Bronchial epithelial cell (primary cell): Measurements from ENCODE around the gene BMERB1. TPM values are rescaled to one million over a fixed set of nuclear protein-coding genes. Genes with fewer than 3 reads are reported as not detected.
"Not testable (repeated sequence)": the region's sequence is repeated elsewhere in the genome, so short reads cannot be mapped to it uniquely, and the experiment has no call there.

Experiments
- DNase-seq: peaks from one replicate; pipeline ENCODE4 v3.0.0-alpha.2; 2010; ENCODE audit warnings: low read depth
- FAIRE-seq: peaks from 2 replicates; lab custom pipeline; 2011; peaks lifted over from hg19 to GRCh38; lab: Jason Lieb, UNC
- H3K27me3 ChIP-seq: 2 replicates; pipeline ENCODE4 v1.5.1; 2011; ENCODE audit warnings: low read length; ENCODE audit not compliant: control insufficient read depth, insufficient read depth
- H3K36me3 ChIP-seq: 2 replicates; pipeline ENCODE4 v1.5.1; 2011; ENCODE audit warnings: low read length; ENCODE audit not compliant: control insufficient read depth, insufficient read depth
- H3K4me3 ChIP-seq: 2 replicates; pipeline ENCODE4 v1.5.1; 2011; ENCODE audit warnings: mild to moderate bottlenecking, low read depth, low read length, control low read depth
- total RNA-seq: library from RNA; depleted of rRNA; stranded (reverse); fragments of >200 nt; gene quantifications from 2 replicates; pipeline ENCODE4 v1.2.1, GENCODE V29; 2014
- TF ChIP-seq, protein P1 (sequence below): IDR thresholded peaks from 2 replicates; pipeline ENCODE4 v1.5.1; 2011; ENCODE audit warnings: mild to moderate bottlenecking, moderate library complexity, low read length, control low read depth, inconsistent platforms; ENCODE audit not compliant: insufficient read depth, severe bottlenecking

The BMERB1 gene
- total RNA-seq, 1 donor from 2014 or later = 8.4 TPM

DNA sequence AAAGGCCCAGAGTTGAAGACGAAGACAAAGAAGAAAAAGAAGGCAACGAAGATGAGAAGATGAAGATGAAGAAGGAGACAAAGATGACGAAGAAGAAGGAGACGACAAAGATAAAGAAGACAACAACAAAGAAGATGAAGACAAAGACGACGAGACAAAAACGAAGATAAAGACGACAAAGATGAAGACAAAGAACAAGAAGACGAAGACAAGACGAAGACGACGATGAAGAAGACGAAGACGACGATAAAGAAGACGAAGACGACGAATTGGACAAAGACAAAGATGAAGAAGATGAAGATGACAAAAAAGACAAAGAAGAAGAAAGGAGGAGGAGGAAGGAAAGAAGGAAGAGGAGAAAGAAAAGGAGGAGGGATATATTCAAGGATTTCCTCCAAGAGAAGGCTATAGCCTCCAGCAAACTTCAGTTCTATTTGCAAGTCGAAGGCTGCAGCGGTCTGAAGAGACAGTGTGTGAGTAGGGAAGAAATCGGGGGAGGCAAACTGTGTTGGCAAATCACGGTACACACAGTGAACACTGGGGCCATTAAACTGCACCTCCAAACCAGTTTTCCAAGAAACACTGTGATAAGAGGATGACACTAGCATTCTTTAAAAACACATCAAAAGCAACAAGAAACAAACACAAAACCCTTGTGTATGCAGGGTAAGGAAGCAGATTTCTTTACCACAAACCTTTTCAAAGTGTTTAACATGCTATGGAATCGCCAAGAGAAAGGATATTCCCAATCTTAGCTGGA lies 168.1 kb downstream of the BMERB1 start:
- FAIRE-seq (no peak), DNase-seq (no peak)
- Histone ChIP-seq H3K36me3 (peaks cover 36% of the 10 kb centered on the region), H3K4me3 (no peak overlapping the region), H3K27me3 (no peaks in the 10 kb centered on the region)
- TF ChIP-seq, protein P1, sequence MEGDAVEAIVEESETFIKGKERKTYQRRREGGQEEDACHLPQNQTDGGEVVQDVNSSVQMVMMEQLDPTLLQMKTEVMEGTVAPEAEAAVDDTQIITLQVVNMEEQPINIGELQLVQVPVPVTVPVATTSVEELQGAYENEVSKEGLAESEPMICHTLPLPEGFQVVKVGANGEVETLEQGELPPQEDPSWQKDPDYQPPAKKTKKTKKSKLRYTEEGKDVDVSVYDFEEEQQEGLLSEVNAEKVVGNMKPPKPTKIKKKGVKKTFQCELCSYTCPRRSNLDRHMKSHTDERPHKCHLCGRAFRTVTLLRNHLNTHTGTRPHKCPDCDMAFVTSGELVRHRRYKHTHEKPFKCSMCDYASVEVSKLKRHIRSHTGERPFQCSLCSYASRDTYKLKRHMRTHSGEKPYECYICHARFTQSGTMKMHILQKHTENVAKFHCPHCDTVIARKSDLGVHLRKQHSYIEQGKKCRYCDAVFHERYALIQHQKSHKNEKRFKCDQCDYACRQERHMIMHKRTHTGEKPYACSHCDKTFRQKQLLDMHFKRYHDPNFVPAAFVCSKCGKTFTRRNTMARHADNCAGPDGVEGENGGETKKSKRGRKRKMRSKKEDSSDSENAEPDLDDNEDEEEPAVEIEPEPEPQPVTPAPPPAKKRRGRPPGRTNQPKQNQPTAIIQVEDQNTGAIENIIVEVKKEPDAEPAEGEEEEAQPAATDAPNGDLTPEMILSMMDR = no peak

- TF ChIP-seq, protein P1 = no peak
- Histone ChIP-seq H3K27me3 (no peaks in the 10 kb centered on the region), H3K36me3 (peaks cover 26% of the 10 kb centered on the region), H3K4me3 (no peak overlapping the region)
- no peak for DNase-seq
- no peak for FAIRE-seq
These were observed 170.4 kb downstream of the BMERB1 start for GRCh38 chr16:15604460-15605440.

GRCh38 chr16:15605839-15606517 lies 171.6 kb downstream of the BMERB1 start:
- FAIRE-seq (no peak), DNase-seq (no peak)
- H3K36me3 ChIP-seq = peaks cover 18% of the 10 kb centered on the region

GRCh38 chr16:15606518-15607220 lies 172.3 kb downstream of the BMERB1 start:
- DNase-seq = peak; percentile 43
- Histone ChIP-seq H3K36me3 (peaks cover 14% of the 10 kb centered on the region), H3K27me3 (no peaks in the 10 kb centered on the region), H3K4me3 (no peak overlapping the region)
- FAIRE-seq = no peak
- TF ChIP-seq, protein P1 = no peak

More at GRCh38 chr16:15605839-15606517, 171.6 kb downstream of the BMERB1 start:
- H3K4me3 ChIP-seq = no peak overlapping the region
- no peaks in the 10 kb centered on the region for H3K27me3 ChIP-seq
- TF ChIP-seq, protein P1 = no peak

GRCh38 chr16:15607221-15607699 lies 172.9 kb downstream of the BMERB1 start:
- H3K4me3 ChIP-seq, H3K27me3 ChIP-seq, DNase-seq, FAIRE-seq: not testable (repeated sequence)
- peaks cover 11% of the 10 kb centered on the region for H3K36me3 ChIP-seq
